ENCODE data around the gene GRWD1.

The GRWD1 gene

GRCh38 chr19:48475369-48476068 lies 29.7 kb downstream of the GRWD1 start:
- Histone ChIP-seq H3K27ac (ENCODE audit: low read length) (no peak overlapping the region), H3K27me3 (ENCODE audit: insufficient read depth, low read length) (no peaks in the 10 kb centered on the region), H3K9me3 (ENCODE audit: insufficient read depth, low read depth, low read length) (no peaks in the 10 kb centered on the region), H3K4me3 (ENCODE audit: low read length) (no peak overlapping the region), H3K4me1 (ENCODE audit: insufficient read depth, low read length) (no peaks in the 10 kb centered on the region), H3K36me3 (ENCODE audit: insufficient read depth, low read depth, low read length) (peaks cover 91% of the 10 kb centered on the region), H3K9ac (ENCODE audit: low read depth, low read length) (no peak overlapping the region)

- Histone ChIP-seq H3K27me3 (ENCODE audit: insufficient read depth, low read length) (no peaks in the 10 kb centered on the region), H3K4me1 (ENCODE audit: insufficient read depth, low read length) (no peaks in the 10 kb centered on the region), H3K27ac (ENCODE audit: low read length) (no peak overlapping the region), H3K9me3 (ENCODE audit: insufficient read depth, low read depth, low read length) (no peaks in the 10 kb centered on the region), H3K9ac (ENCODE audit: low read depth, low read length) (no peak overlapping the region), H3K36me3 (ENCODE audit: insufficient read depth, low read depth, low read length) (peaks cover 85% of the 10 kb centered on the region), H3K4me3 (ENCODE audit: low read length) (no peak overlapping the region)
These were observed 30.4 kb downstream of the GRWD1 start for GRCh38 chr19:48476176-48476575.

GRCh38 chr19:48477067-48477685 lies 31.4 kb downstream of the GRWD1 start:
- H3K36me3 ChIP-seq (ENCODE audit: insufficient read depth, low read depth, low read length) = peaks cover 75% of the 10 kb centered on the region
- H3K27me3 ChIP-seq (ENCODE audit: insufficient read depth, low read length) = no peaks in the 10 kb centered on the region
- H3K4me1 ChIP-seq (ENCODE audit: insufficient read depth, low read length) = no peaks in the 10 kb centered on the region
- H3K4me3 ChIP-seq (ENCODE audit: low read length) = no peak overlapping the region
- no peak overlapping the region for H3K9ac ChIP-seq (ENCODE audit: low read depth, low read length)
- no peaks in the 10 kb centered on the region for H3K9me3 ChIP-seq (ENCODE audit: insufficient read depth, low read depth, low read length)
- no peak overlapping the region for H3K27ac ChIP-seq (ENCODE audit: low read length)

- peaks cover 69% of the 10 kb centered on the region for H3K36me3 ChIP-seq (ENCODE audit: insufficient read depth, low read depth, low read length)
- H3K4me1 ChIP-seq (ENCODE audit: insufficient read depth, low read length) = no peaks in the 10 kb centered on the region
- H3K4me3 ChIP-seq (ENCODE audit: low read length) = no peak overlapping the region
- no peaks in the 10 kb centered on the region for H3K9me3 ChIP-seq (ENCODE audit: insufficient read depth, low read depth, low read length)
- H3K27me3 ChIP-seq (ENCODE audit: insufficient read depth, low read length) = no peaks in the 10 kb centered on the region
- H3K9ac ChIP-seq (ENCODE audit: low read depth, low read length) = no peak overlapping the region
- no peak overlapping the region for H3K27ac ChIP-seq (ENCODE audit: low read length)
These were observed 32.0 kb downstream of the GRWD1 start for GRCh38 chr19:48477698-48478338.

GRCh38 chr19:48478339-48479256 lies 32.8 kb downstream of the GRWD1 start:
- Histone ChIP-seq H3K36me3 (ENCODE audit: insufficient read depth, low read depth, low read length) (peaks cover 62% of the 10 kb centered on the region), H3K4me1 (ENCODE audit: insufficient read depth, low read length) (no peaks in the 10 kb centered on the region)

GRCh38 chr19:48479686-48480085 lies 33.9 kb downstream of the GRWD1 start:
- Histone ChIP-seq H3K4me3 (ENCODE audit: low read length) (no peak overlapping the region), H3K9ac (ENCODE audit: low read depth, low read length) (no peak overlapping the region), H3K4me1 (ENCODE audit: insufficient read depth, low read length) (no peaks in the 10 kb centered on the region), H3K27ac (ENCODE audit: low read length) (no peak overlapping the region), H3K9me3 (ENCODE audit: insufficient read depth, low read depth, low read length) (no peaks in the 10 kb centered on the region), H3K36me3 (ENCODE audit: insufficient read depth, low read depth, low read length) (peaks cover 51% of the 10 kb centered on the region), H3K27me3 (ENCODE audit: insufficient read depth, low read length) (no peaks in the 10 kb centered on the region)

More at GRCh38 chr19:48478339-48479256, 32.8 kb downstream of the GRWD1 start:
- Histone ChIP-seq H3K4me3 (ENCODE audit: low read length) (no peak overlapping the region), H3K9me3 (ENCODE audit: insufficient read depth, low read depth, low read length) (no peaks in the 10 kb centered on the region), H3K27me3 (ENCODE audit: insufficient read depth, low read length) (no peaks in the 10 kb centered on the region), H3K27ac (ENCODE audit: low read length) (no peak overlapping the region), H3K9ac (ENCODE audit: low read depth, low read length) (no peak overlapping the region)

GRCh38 chr19:48480183-48480557 lies 34.4 kb downstream of the GRWD1 start:
- H3K27ac ChIP-seq (ENCODE audit: low read length) = no peak overlapping the region
- H3K27me3 ChIP-seq (ENCODE audit: insufficient read depth, low read length) = no peaks in the 10 kb centered on the region
- peaks cover 46% of the 10 kb centered on the region for H3K36me3 ChIP-seq (ENCODE audit: insufficient read depth, low read depth, low read length)
- H3K9ac ChIP-seq (ENCODE audit: low read depth, low read length) = no peak overlapping the region
- H3K9me3 ChIP-seq (ENCODE audit: insufficient read depth, low read depth, low read length) = no peaks in the 10 kb centered on the region
- no peaks in the 10 kb centered on the region for H3K4me1 ChIP-seq (ENCODE audit: insufficient read depth, low read length)
- peak overlapping the region; percentile 33; the same call in 1 of the 2 replicates for H3K4me3 ChIP-seq (ENCODE audit: low read length)

- no peak overlapping the region for H3K27ac ChIP-seq (ENCODE audit: low read length)
- H3K4me1 ChIP-seq (ENCODE audit: insufficient read depth, low read length) = no peaks in the 10 kb centered on the region
- H3K36me3 ChIP-seq (ENCODE audit: insufficient read depth, low read depth, low read length) = peaks cover 39% of the 10 kb centered on the region
- H3K4me3 ChIP-seq (ENCODE audit: low read length) = peak overlapping the region; percentile 33; the same call in 1 of the 2 replicates
- no peak overlapping the region for H3K9ac ChIP-seq (ENCODE audit: low read depth, low read length)
- no peaks in the 10 kb centered on the region for H3K9me3 ChIP-seq (ENCODE audit: insufficient read depth, low read depth, low read length)
- H3K27me3 ChIP-seq (ENCODE audit: insufficient read depth, low read length) = no peaks in the 10 kb centered on the region
These were observed 35.0 kb downstream of the GRWD1 start for GRCh38 chr19:48480558-48481500.

- peaks cover 28% of the 10 kb centered on the region for H3K36me3 ChIP-seq (ENCODE audit: insufficient read depth, low read depth, low read length)
- H3K4me3 ChIP-seq (ENCODE audit: low read length) = no peak overlapping the region
- no peaks in the 10 kb centered on the region for H3K4me1 ChIP-seq (ENCODE audit: insufficient read depth, low read length)
- H3K27ac ChIP-seq (ENCODE audit: low read length) = no peak overlapping the region
- no peaks in the 10 kb centered on the region for H3K9me3 ChIP-seq (ENCODE audit: insufficient read depth, low read depth, low read length)
- no peak overlapping the region for H3K9ac ChIP-seq (ENCODE audit: low read depth, low read length)
- H3K27me3 ChIP-seq (ENCODE audit: insufficient read depth, low read length) = no peaks in the 10 kb centered on the region
These were observed 36.3 kb downstream of the GRWD1 start for GRCh38 chr19:48481846-48482639.

GRCh38 chr19:48483301-48483700 lies 37.5 kb downstream of the GRWD1 start:
- no peaks in the 10 kb centered on the region for H3K9me3 ChIP-seq (ENCODE audit: insufficient read depth, low read depth, low read length)
- H3K9ac ChIP-seq (ENCODE audit: low read depth, low read length) = no peak overlapping the region
- H3K27me3 ChIP-seq (ENCODE audit: insufficient read depth, low read length) = peaks cover 5% of the 10 kb centered on the region; the same call in 1 of the 2 replicates
- H3K4me3 ChIP-seq (ENCODE audit: low read length) = no peak overlapping the region
- H3K36me3 ChIP-seq (ENCODE audit: insufficient read depth, low read depth, low read length) = peaks cover 16% of the 10 kb centered on the region
- no peaks in the 10 kb centered on the region for H3K4me1 ChIP-seq (ENCODE audit: insufficient read depth, low read length)
- no peak overlapping the region for H3K27ac ChIP-seq (ENCODE audit: low read length)
